GM12878 (cell line): Measurements from ENCODE around the gene SPAG7. TPM values are rescaled to one million over a fixed set of nuclear protein-coding genes. Genes with fewer than 3 reads are reported as not detected.

Source experiments
- EZH2 ChIP-seq: IDR thresholded peaks from 2 replicates; pipeline ENCODE4 v1.6.1; 2012; ENCODE audit warnings: low read depth, mild to moderate bottlenecking, control low read depth, inconsistent platforms, low read length, borderline replicate concordance; ENCODE audit not compliant: control insufficient read depth
- IRF5 ChIP-seq: fragments of 450-650 bp; IDR thresholded peaks from 2 replicates; pipeline ENCODE4 v1.6.1; 2017; ENCODE audit warnings: borderline replicate concordance
- JUND ChIP-seq: IDR thresholded peaks from 2 replicates; pipeline ENCODE4 v1.6.1; 2012; ENCODE audit warnings: low read depth, mild to moderate bottlenecking, low read length, improper control_type of control experiment, moderate library complexity
- MEF2A ChIP-seq: IDR thresholded peaks from 2 replicates; pipeline ENCODE4 v1.6.1; 2011; ENCODE audit warnings: low read depth, mild to moderate bottlenecking, low read length, moderate library complexity; ENCODE audit not compliant: insufficient read depth
- NFYA ChIP-seq: IDR thresholded peaks from 2 replicates; pipeline ENCODE4 v1.6.1; 2011; ENCODE audit warnings: low read depth, mild to moderate bottlenecking, low read length, improper control_type of control experiment, borderline replicate concordance
- NR2C2 ChIP-seq: IDR thresholded peaks from 2 replicates; pipeline ENCODE4 v1.6.1; 2011; ENCODE audit warnings: borderline replicate concordance, low read depth; ENCODE audit not compliant: control insufficient read depth, insufficient read length
- NRF1 ChIP-seq: conservative IDR thresholded peaks from 2 replicates; pipeline ENCODE4 v1.6.1; 2011; ENCODE audit warnings: mild to moderate bottlenecking, low read depth, low read length, improper control_type of control experiment
- PAX5 ChIP-seq: IDR thresholded peaks from 2 replicates; pipeline ENCODE4 v1.6.1; 2011; ENCODE audit warnings: low read depth, low read length, borderline replicate concordance
- PBX3 ChIP-seq: IDR thresholded peaks from 2 replicates; pipeline ENCODE4 v1.6.1; 2011; ENCODE audit warnings: mild to moderate bottlenecking, low read depth, low read length, moderate library complexity; ENCODE audit not compliant: insufficient replicate concordance
- POLR2AphosphoS2 ChIP-seq: IDR thresholded peaks from 2 replicates; pipeline ENCODE4 v1.6.1; 2011; ENCODE audit warnings: low read depth, mild to moderate bottlenecking, low read length, improper control_type of control experiment, moderate library complexity
- RUNX3 ChIP-seq: IDR thresholded peaks from 2 replicates; pipeline ENCODE4 v1.6.1; 2012; ENCODE audit warnings: low read length, inconsistent platforms
- SMARCA5 ChIP-seq: fragments of 450-650 bp; IDR thresholded peaks from 2 replicates; pipeline ENCODE4 v1.6.1; 2017; ENCODE audit warnings: mild to moderate bottlenecking
- SMC3 ChIP-seq: IDR thresholded peaks from 2 replicates; pipeline ENCODE4 v1.6.1; 2011; ENCODE audit warnings: low read length, improper control_type of control experiment, borderline replicate concordance
- SRF ChIP-seq, 2 experiments: IDR thresholded peaks; 2 replicates each; pipeline ENCODE4 v1.6.1; 2011; ENCODE audit warnings: low read depth in 2 of 2, low read length in 2 of 2, mild to moderate bottlenecking in 1 of 2, moderate library complexity in 1 of 2
- YBX1 ChIP-seq: fragments of 450-650 bp; IDR thresholded peaks from 2 replicates; pipeline ENCODE4 v1.6.1; 2016; ENCODE audit warnings: antibody characterized with exemption
- ZNF217 ChIP-seq: fragments of 450-650 bp; IDR thresholded peaks from 2 replicates; pipeline ENCODE4 v1.6.1; 2017; ENCODE audit warnings: antibody characterized with exemption, mild to moderate bottlenecking
- ZNF274 ChIP-seq: IDR thresholded peaks from one replicate; pipeline ENCODE4 v1.8.0; 2011; ENCODE audit not compliant: insufficient read length, insufficient read depth
- polyA plus RNA-seq, 11 experiments: library from polyadenylated mRNA; depleted of rRNA in 4 of 11; unstranded in 6 of 11; stranded (reverse) in 5 of 11; fragments of >200 nt; fragmentation: Nextera tagmentation in 4 of 11; fragmentation: Illumina TruSeq in 1 of 11; extraction: Ambion mirVana in 4 of 11; extraction: Trizol in 1 of 11; gene quantifications; 1 replicate in 1 of 11; 2 replicates in 10 of 11; pipeline versions ENCODE4 v1.2.1 to v1.2.3, GENCODE V29; 2011 to 2016; ENCODE audit warnings: inconsistent platforms in 2 of 11, missing spikeins in 2 of 11, low read depth in 1 of 11
- total RNA-seq, 4 experiments: library from RNA; depleted of rRNA in 3 of 4; stranded (reverse); fragments of >200 nt in 3 of 4; fragmentation: Illumina TruSeq in 1 of 4; extraction: Trizol in 1 of 4; gene quantifications; 2 replicates each; pipeline versions ENCODE4 v1.2.1 to v1.2.3, GENCODE V29; 2013 to 2021
- TF ChIP-seq, protein P1 (sequence below): fragments of 150-350 bp; IDR thresholded peaks from 2 replicates; pipeline ENCODE4 v1.6.1; 2014; ENCODE audit warnings: mild to moderate bottlenecking, low read depth, low read length
- TF ChIP-seq, protein P2 (sequence below): fragments of 450-650 bp; IDR thresholded peaks from 2 replicates; pipeline ENCODE4 v1.6.1; 2017; ENCODE audit warnings: mild to moderate bottlenecking, moderate library complexity

Gene SPAG7
- total and polyA plus RNA-seq, 10 of the 15 experiments (the other 5 are each of a cell fraction or from before 2014, with no cell fraction given), result 7.9 to 146 (median 88.7) TPM

DNA sequence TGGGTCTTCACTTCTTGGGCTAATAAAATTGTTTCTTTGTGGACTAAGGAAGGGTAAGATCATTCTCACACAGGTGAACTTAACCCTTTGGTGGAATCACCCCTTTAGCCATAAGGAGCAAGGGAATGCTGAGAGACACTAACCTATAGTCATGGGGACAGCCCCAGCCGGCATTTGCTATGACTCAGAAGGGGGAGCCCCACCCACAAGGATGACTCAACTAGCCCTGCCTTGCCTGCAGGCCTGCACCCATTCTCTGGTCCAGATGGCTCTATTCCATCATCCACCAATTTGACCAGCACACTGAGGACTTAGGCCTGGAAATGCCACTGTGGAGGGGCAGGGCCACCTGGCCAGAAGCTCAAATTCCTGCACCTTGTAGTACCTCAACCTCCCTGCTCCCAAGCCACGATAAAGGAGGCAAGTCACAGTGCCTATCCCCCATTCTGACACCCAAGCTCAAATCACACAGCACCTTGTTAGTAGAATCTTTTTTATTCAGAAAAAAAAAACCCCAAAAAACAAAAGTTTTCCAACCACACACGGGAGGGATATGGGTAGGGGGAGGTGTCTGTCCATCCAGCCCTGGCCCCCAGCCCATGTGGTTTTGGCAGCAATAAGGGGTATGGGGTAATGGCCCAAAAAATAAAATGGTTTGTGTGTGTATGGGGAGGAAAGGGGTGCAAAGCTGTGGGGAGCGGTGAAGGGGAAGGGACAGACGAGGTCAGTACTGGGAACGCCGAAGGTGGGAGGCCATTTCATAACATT, 22.3 kb downstream of the SPAG7 start (continued):
- no peak for TF ChIP-seq ZNF274
- TF ChIP-seq, protein P1, sequence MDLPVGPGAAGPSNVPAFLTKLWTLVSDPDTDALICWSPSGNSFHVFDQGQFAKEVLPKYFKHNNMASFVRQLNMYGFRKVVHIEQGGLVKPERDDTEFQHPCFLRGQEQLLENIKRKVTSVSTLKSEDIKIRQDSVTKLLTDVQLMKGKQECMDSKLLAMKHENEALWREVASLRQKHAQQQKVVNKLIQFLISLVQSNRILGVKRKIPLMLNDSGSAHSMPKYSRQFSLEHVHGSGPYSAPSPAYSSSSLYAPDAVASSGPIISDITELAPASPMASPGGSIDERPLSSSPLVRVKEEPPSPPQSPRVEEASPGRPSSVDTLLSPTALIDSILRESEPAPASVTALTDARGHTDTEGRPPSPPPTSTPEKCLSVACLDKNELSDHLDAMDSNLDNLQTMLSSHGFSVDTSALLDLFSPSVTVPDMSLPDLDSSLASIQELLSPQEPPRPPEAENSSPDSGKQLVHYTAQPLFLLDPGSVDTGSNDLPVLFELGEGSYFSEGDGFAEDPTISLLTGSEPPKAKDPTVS, result no peak
- TF ChIP-seq IRF5, result no peak
- TF ChIP-seq NRF1, result no peak
- TF ChIP-seq YBX1, result no peak
- 0 out of 2 replicates have a peak, but pooled peaks have one; percentile 43 for TF ChIP-seq MEF2A
- TF ChIP-seq POLR2AphosphoS2, result peak; percentile 93
- peak; percentile 90 for TF ChIP-seq JUND
- peak; percentile 3 for TF ChIP-seq PBX3
- no peak; the same call in 1 of the 2 replicates for TF ChIP-seq SMC3
- TF ChIP-seq NR2C2, result no peak
- 0 out of 4 replicates have a peak, but pooled peaks of 1 of the 2 experiments have one; percentile 60 for TF ChIP-seq SRF (IDR thresholded peaks at IDR 0.05; ENCODE audit: low read depth in 2 of 2, low read length in 2 of 2)
- TF ChIP-seq ZNF217, result no peak
- peak; percentile 94 for TF ChIP-seq PAX5
- TF ChIP-seq NFYA, result no peak
- TF ChIP-seq EZH2, result no peak
- TF ChIP-seq SMARCA5, result peak; percentile 70; the same call in 1 of the 2 replicates
- TF ChIP-seq, protein P2, sequence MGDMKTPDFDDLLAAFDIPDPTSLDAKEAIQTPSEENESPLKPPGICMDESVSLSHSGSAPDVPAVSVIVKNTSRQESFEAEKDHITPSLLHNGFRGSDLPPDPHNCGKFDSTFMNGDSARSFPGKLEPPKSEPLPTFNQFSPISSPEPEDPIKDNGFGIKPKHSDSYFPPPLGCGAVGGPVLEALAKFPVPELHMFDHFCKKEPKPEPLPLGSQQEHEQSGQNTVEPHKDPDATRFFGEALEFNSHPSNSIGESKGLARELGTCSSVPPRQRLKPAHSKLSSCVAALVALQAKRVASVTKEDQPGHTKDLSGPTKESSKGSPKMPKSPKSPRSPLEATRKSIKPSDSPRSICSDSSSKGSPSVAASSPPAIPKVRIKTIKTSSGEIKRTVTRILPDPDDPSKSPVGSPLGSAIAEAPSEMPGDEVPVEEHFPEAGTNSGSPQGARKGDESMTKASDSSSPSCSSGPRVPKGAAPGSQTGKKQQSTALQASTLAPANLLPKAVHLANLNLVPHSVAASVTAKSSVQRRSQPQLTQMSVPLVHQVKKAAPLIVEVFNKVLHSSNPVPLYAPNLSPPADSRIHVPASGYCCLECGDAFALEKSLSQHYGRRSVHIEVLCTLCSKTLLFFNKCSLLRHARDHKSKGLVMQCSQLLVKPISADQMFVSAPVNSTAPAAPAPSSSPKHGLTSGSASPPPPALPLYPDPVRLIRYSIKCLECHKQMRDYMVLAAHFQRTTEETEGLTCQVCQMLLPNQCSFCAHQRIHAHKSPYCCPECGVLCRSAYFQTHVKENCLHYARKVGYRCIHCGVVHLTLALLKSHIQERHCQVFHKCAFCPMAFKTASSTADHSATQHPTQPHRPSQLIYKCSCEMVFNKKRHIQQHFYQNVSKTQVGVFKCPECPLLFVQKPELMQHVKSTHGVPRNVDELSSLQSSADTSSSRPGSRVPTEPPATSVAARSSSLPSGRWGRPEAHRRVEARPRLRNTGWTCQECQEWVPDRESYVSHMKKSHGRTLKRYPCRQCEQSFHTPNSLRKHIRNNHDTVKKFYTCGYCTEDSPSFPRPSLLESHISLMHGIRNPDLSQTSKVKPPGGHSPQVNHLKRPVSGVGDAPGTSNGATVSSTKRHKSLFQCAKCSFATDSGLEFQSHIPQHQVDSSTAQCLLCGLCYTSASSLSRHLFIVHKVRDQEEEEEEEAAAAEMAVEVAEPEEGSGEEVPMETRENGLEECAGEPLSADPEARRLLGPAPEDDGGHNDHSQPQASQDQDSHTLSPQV, result no peak
- TF ChIP-seq RUNX3, result no peak
